Medulla oblongata (tissue), 1 donor: Measurements from ENCODE around the gene LIX1.

Experiments
- DNase-seq: peaks from one replicate; pipeline ENCODE4 v3.0.0-alpha.2; 2015; ENCODE audit errors: extremely low spot score

LIX1 gene

DNA sequence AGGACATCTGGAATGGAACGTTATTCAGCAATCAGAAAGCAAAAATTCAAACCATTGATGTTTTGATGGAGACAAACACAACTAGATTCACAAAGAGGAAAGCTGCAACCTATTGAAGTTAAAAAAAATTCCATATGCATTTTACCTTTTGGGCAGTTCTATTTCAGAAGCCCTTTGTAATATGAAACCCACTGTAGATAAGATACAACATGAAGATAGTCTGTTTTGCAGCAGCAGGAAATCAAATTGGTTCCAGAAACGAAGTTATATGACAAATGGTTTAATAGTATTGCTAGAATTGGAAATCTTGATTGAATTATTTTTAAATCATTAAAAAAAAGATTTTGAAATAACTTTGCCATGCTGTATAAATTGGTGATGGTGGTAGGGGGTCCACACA, 872 bp downstream of the LIX1 start:
- DNase-seq = no peak

DNA sequence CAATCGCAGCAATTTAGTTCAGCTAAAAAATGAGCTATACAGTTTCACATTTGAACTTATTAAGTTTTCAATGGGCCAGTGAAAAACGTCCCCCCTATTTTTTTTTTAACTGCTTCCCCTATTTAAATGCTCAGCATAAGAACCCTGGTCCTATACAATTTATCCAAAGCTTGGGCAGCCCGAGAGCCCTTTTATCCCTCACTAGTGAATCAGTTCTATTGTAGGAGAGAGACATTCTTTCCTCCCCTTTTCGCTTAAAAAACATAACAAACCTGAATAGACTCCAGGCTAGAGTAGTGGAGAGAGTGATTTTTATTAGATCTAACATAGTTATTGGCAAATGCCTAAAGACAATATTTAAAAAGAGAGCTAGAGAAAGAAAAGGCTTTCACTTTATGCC, 1.4 kb downstream of the LIX1 start:
- no peak for DNase-seq

DNA sequence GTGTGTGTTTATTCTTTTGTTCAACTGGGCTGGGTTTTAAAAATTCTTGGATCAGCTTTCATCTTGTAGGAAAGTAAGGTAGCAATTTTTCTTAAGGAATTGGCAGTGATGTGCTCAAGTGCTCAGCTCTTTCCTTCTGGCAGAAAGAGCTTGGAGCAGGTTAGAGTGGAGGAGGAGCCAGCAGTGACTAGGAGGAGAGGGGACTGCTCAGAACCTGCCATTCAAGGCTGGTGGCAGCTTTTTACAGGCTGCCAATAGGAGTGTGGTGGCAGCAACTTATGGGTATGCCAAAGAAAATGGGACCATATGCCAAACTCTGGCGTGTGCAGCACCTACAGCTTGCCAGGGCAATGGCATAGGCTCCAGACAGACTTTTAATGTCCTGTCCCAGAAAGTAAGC, 2.2 kb downstream of the LIX1 start:
- DNase-seq = peak; percentile 65

DNA sequence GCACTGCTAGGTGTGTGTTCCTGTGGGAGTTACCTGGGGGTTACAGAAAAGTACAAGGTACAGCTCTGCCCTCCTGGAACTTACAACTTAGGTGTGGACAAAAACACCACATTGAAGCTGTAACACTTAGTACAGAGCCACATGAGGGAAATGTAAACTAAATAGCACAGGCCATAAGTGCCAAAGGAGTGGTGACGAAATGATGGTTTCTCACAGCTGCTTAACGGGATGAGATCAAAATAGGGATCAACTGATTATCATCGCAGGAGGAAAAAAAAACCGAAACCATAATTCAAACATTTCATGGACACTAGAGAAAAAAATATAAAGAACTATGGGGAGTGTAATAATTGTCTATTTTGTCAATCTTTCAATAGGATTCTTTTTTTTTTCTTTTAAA, 5.9 kb downstream of the LIX1 start:
- DNase-seq = no peak

DNA sequence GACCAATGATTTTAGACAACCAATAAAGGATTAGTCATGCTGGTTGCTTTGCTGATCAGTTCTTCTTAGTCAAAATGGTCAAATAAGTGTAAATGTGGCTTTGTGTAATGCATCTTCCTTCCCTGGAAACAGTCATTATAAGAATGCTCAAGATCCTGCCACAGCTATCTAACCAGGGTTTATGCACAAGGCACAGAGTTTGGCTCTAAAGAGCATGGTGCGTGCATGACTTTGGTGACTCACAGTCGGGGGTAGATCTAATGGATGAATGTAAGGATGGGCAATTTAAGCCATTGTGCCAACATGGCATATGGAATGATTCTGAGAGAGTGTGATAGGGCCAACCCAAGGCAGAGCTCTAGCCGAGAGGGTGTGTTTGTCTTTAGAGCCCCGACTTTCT, 6.5 kb downstream of the LIX1 start:
- no peak for DNase-seq

DNA sequence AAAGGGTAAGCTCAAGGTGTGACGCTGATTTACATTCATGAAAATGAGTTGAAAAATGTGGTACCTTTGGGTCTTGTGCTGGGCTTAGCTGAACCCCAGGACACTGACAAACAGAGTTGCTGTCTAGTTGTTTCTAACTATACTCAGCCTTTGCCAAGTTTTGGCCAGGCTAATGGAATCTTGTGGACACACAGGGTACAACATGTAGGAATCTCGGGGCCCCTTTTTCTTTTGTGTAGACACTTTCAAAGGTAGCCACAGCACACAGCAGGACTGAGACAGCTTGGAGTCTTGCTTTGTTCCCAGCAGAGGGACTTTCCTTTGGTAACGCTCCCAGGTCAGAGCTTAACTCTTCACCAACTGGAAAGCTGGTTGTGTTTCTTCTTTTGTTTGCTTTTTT, 7.8 kb downstream of the LIX1 start:
- no peak for DNase-seq

DNA sequence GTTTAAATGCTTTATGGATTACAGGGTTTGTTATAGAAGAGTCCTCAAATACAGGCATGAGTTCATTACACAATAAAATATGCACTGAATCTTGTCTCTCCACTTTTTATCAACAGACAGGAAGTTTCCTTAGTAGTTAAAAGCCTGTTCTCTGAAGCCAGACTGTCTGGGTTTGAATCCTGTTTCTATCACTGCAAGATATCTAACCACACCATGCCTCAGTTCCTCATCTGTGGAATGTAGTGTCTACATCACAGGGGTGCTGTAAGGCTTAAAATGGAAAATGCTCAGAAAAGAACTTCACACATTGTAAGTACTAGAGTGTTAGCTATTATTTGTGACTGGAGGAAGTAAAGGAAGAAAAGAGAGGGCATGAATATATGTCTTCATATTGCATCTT, 9.3 kb downstream of the LIX1 start:
- peak; percentile 48 for DNase-seq

DNA sequence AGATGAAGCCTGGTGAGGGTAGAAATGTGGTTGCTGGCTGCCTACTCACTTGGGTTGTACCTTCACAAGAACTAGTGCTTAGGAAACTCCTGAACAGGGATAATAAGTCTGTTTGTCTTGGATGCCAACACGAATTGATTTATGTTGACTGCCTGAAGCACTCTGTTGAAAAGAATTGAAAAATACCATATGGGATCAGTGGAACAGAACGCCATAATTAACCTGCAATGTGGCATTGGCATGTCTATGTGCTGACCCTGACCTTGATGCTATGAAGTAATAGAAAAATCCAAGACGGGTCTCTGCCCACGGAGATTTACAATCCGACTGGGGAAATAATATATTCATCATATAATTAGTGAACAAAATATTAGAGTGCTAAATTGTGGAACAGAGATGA, 10.5 kb downstream of the LIX1 start:
- no peak for DNase-seq

DNA sequence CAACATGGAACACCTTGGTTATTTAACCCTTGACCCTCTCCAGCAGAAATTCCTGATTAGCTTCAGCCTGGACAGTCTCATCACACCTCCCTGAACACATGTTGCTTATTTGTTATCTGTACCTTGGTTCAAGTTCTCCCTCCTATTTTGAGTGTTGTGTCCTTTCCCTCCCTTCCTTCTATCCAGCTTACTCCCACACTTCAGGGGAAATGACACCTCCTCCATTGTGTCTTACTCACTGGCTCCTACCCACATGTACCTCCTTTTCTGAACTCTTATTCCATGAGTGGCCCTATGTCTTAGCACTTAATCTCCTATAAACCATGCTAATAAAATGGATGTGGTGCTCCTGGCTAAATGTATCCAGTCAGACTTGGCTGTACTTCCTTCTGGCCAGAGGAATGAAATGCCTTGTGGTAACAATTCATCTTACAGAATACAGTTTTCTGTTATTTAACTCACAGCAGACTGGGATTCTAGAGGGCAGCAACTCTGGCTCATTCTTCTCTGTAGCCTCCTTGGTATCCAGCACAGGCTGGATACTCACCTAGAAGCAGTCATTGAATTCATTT, 11.2 kb downstream of the LIX1 start:
- DNase-seq = no peak

DNA sequence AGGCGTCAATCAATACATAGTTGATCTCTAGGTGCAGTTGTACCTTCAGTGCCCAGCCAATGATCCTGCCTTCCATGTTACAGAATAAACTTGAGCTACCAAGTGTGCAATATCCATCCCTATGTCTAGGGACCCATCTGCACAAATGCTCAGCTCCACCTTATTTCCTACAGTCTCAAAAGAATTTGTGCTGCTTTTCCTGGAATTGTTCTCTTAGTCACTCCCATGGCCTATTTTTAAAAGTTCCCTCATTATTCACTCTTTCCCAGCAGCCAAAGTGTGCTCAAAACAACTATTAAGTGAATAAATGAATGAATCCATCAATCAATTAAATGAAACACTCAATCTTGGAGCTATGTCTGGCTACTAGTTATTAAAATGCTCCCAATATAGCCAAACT, 14.7 kb downstream of the LIX1 start:
- DNase-seq = no peak

DNA sequence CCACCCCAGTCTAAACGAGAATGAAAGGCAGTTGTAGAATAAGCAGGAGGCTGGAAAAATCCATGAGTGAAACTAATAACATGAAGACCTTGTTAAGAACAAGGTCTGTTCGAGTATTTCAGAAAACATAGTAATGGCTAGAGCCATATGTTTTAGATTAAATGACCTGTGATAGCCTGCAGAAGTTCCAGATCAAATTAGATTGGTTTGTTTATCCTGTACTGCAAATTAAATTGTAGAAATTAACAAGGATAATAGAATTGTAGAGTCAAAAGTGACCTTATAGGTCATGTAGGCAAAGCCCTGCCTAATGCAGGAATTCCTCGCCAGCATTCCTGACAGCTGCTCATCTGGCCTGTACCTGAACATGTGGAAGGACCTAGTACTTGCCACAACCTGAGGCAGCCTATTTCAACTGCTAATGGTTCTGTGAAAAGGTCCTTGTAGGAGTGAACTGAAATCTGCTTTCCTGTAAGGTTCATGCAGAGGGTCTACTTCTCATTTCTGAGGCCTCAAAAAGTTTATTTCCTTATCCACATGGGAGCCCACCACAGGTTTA, 17.2 kb downstream of the LIX1 start:
- DNase-seq = no peak

DNA sequence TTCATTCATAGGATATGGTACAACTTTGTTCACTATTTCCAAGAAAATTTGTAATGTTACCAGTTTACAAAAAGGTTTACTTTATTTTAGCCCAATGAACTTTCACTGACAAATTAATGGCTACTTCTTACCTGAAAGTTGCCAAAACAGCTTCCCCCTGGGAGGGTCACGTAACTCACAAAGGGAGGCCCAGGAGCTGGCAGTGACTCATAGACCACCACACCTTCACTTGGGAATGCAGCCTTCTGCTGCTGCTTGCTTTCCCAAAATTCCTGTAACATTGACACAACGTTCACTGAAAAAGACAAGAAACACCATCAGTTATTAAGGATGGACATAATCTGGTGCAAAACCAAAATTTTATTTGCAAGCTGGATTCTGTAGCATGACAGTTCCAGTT, 18.1 kb downstream of the LIX1 start:
- no peak for DNase-seq

DNA sequence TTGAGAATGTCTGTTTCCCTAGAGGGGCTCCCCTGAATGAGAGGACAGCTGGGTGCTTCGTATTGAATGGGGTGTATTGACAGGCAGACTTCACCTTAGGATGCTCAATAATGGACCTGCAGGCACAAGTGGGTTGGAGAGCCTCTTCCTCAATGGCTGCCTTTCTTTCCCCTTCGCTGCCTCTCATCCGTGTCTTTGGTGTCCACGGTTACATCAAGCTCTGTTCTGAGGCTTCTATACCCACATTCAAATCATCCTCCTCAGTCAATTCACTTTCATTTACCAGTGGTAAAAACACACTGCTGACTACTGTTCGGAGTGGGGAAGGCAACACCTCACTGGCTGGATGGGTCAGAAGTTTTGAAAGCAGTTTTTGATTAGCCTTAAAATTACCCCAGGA, 20.6 kb downstream of the LIX1 start:
- DNase-seq = no peak

DNA sequence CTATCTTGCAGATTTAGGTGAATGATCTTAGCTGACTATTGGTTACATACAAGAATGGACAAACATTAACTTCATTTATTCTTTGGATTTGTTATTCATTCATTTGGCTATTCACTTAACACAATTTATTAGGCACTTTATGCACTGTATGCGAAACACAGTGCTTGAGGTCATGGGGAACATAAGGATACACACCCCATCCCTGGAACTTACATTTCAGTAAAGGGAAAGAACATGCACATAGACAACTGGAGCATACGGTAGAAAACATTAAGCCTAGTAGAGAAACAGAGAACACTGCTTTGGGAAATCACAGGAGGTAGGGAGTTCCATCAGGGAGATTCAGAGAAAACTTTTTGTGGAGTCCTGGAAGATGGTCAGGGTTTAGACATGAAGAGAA, 22.2 kb downstream of the LIX1 start:
- DNase-seq = no peak

DNA sequence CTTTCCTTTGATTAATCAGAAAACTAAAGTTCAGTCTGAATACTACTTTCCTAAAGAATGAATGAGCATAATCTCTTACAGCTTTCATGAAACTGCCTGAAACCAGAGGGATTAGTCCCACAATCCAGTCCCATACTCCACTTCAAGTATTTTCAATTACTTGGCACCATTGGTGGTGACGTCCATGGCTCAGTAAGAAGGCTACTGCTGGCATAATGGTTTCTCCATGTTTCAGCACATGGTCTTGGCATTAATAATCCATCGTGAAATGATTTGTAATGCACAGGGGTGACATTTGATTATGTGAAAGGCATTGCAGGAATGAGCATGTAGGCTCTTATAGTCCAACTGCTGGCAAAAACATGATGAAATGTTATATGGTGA, 23.4 kb downstream of the LIX1 start:
- DNase-seq = no peak

DNA sequence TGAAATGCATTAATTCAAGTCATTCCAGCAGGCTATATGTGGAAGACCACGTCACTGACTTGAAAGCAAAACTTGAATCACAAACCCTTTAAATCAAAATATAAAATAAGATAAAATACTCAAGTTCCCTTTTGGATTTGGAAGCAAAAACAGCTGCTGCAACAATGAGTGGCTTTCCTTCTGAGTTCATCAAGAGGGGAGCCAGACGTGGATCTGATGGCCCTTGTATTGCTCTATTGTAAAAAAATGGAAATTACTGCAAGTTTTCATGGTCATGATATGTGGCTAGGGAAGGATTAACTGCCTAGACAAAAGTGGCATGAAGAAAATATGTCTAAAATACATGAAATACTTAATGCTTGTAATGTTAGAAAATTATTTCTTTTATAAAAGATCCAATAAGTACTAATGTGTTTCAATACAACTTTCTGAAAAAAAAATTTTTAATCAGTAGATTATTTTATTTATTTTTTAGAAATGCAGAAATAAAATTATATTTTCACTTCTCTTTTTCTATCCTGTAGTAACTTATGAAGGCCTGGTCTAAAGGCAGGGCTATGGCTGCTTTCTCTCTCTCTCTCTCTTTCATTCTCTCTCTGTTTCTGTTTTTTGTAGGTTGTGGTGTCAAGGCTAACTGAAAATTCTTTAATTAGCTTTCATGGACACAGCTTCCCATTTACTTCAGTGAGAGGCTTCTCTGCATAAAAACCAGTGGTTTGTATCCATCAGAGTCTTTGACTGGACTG, 24.0 kb downstream of the LIX1 start:
- no peak for DNase-seq

DNA sequence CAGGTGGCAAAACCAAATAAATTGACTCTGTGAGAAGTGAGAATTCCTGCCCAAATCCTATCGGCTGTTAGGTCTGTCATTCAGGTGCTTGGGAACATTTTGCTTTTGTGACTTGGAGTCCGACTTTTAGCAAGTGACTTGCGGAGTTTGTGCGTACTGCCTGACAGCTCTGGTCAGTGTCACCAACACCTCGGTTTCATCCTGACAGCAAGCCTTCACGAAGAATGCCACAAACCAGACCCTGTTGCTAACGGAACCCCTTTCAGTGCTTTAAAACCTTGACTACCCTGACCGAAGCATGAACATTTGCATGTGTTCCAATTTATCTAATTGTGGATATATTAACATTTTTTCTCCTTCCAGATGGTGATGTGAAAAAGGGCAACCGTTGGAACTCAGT, 26.5 kb downstream of the LIX1 start:
- no peak for DNase-seq

DNA sequence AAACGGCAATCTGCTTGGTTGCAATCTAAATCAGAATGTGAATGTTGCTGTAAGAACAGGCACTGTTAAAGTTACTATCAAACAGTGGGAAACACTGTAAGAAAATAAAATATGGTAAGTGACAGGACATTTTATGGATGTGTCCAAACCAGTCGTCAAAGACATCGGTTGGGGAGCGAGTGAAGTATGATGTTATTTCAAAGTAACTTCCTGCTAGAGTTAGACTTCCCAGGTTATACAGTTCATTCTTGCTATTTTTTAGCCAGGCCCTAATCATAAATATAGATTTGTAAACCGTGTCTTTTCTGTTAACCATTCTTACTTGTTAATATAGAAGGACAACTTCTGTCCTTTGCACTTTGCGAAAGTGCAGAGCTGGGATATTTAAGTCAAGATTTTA, 30.2 kb downstream of the LIX1 start:
- no peak for DNase-seq

DNA sequence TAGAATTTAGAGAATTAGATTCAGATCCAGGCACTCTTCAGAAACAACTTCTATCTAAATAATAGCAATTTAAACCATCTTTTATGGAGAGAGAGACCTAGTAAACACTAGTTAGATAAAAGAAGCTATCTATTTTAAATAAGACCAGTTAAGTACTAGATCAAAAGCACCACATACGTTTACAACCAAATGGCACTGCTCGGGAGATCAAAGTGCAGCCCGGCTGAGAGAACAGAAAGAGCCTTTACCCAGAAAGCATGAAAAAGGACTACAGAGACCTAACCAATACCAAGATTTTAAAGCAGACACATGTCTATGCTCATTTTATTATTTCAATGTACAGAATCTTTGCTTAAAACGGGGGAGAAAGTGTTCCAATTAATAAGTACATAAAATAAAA, 30.8 kb downstream of the LIX1 start:
- DNase-seq = no peak

DNA sequence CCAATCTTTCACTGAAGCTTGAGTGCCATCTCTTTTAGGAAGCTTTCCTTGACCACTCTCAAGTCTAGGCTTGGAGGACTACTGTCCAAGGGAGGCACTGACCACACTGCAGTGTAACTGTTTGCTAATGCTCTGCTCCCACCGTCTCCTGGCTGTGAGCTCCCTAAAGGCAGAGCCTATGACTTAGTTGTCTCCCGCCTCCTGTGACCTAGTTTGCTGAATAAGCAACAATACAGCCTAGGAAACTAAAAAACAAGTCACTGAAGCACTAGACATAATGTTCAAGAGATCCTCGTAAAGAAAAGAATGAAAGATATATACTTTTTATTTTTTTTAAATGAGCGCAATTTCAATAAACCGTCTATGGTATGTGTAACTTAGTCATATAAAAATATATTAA, 31.4 kb downstream of the LIX1 start:
- peak; percentile 45 for DNase-seq

DNA sequence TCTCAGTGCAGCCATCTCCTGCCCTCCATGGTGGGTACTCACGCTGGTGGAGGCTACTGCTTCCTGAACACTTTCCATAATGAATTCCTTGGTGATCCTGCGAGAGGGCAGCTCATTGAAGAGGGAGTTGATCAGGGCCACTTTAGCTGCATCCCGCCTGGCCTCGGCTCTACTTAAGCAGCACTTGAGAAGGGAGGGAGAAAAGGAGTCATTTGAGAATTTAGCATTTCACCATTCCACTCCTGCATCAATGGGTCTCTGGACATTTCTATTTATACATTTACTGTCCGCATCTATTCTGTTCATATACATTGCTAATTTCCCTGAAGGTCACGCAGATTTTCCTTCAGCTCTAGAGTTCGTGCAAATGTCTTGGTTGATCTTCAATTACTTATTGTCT, 35.1 kb downstream of the LIX1 start:
- DNase-seq = no peak

DNA sequence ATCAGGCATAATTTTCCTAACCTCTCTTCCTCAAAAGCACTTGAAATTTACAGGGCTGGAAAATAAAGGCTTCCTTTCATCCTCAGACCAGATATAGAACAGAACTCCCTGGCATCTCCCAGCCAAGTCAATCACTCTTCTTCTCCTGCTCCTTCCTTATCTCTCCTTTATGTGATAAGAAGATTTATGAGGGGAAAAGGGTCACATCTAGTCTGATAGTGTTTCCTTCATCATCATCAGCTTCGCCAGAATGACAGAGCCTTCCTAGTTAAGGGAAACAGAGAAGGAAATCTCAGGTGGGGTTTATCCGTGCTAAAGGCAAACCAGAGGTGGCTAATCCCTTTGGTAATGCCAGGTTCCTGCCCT, 36.2 kb downstream of the LIX1 start:
- no peak for DNase-seq

DNA sequence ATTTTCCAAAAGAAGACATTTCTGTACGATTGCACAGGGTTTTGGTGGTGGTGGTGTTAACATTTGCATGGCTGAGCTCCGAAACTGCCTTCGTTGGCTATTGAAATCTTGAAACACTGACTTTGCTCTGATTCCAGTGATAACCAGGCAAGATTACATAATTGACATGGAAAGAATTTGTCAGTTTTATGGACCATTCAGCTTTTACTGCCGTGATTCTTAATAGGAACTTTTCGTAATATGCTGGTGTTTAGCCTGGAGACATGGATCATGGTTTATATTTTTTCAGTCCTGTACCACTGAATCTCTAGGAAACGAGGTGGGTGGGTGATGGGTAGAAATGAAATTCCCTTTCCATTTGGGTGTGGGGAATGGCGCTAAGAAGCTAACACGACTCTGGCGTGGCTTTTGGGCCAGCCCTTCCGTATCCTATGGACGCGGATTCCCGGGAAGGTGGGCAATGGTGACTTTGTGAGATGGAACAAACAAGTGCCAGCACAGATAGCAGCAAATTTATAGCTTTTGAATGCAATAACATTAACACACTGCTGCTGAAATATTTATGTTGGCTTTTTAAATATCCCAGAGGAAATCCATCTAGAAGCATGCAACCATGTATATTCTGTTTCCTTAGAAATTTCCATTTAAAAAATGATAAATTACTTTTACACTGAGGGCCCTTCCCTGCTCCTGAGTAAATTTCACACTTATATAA, 36.8 kb downstream of the LIX1 start:
- no peak for DNase-seq
